H9 (cell line): Measurements from ENCODE around the gene STK11IP. TPM values are rescaled to one million over a fixed set of nuclear protein-coding genes. Genes with fewer than 3 reads are reported as not detected.

Source experiments
- DNase-seq: peaks from one replicate; pipeline ENCODE4 v3.0.0-alpha.2; 2017
- H2AFZ ChIP-seq: one replicate; pipeline ENCODE4 v1.6.1; 2013; ENCODE audit warnings: mild to moderate bottlenecking, low read length, control low read depth, moderate library complexity
- H2AK5ac ChIP-seq: 2 replicates; pipeline ENCODE4 v1.6.1; 2013; ENCODE audit warnings: low read length, control low read depth, mixed read lengths; ENCODE audit not compliant: insufficient read length
- H2BK120ac ChIP-seq: one replicate; pipeline ENCODE4 v1.6.1; 2013; ENCODE audit warnings: low read depth, mild to moderate bottlenecking, low read length, control low read depth, inconsistent platforms; ENCODE audit not compliant: poor library complexity, severe bottlenecking
- H2BK12ac ChIP-seq: 2 replicates; pipeline ENCODE4 v1.6.1; 2013; ENCODE audit warnings: low read length, control low read depth, mixed read lengths, low read depth; ENCODE audit not compliant: insufficient read length
- H2BK15ac ChIP-seq: 2 replicates; pipeline ENCODE4 v1.6.1; 2013; ENCODE audit warnings: low read depth, low read length, control low read depth
- H2BK20ac ChIP-seq: one replicate; pipeline ENCODE4 v1.6.1; 2013; ENCODE audit warnings: low read depth, mild to moderate bottlenecking, low read length, control low read depth, inconsistent platforms; ENCODE audit not compliant: poor library complexity, severe bottlenecking
- H2BK5ac ChIP-seq: 2 replicates; pipeline ENCODE4 v1.6.1; 2013; ENCODE audit warnings: low read length, control low read depth, mixed read lengths; ENCODE audit not compliant: insufficient read length
- H3K14ac ChIP-seq: 2 replicates; pipeline ENCODE4 v1.6.1; 2013; ENCODE audit warnings: low read length, control low read depth; ENCODE audit not compliant: insufficient read depth
- H3K18ac ChIP-seq: 2 replicates; pipeline ENCODE4 v1.6.1; 2013; ENCODE audit warnings: low read depth, mild to moderate bottlenecking, mixed read lengths, low read length, control low read depth; ENCODE audit not compliant: insufficient read length
- H3K23ac ChIP-seq: 2 replicates; pipeline ENCODE4 v1.6.1; 2013; ENCODE audit warnings: low read length, control low read depth, mixed read lengths, low read depth; ENCODE audit not compliant: insufficient read length
- H3K23me2 ChIP-seq: 2 replicates; pipeline ENCODE4 v1.6.1; 2013; ENCODE audit warnings: low read depth, mild to moderate bottlenecking, mixed read lengths, low read length, control low read depth; ENCODE audit not compliant: insufficient read length, poor library complexity, severe bottlenecking
- H3K27ac ChIP-seq: 2 replicates; pipeline ENCODE4 v1.5.1; 2013; ENCODE audit warnings: low read length, control low read depth, mixed read lengths, low read depth; ENCODE audit not compliant: insufficient read length
- H3K27me3 ChIP-seq: 2 replicates; pipeline ENCODE4 v1.6.1; 2013; ENCODE audit warnings: low read length, control low read depth, inconsistent platforms; ENCODE audit not compliant: insufficient read depth
- H3K4ac ChIP-seq: 2 replicates; pipeline ENCODE4 v1.6.1; 2013; ENCODE audit warnings: low read depth, mild to moderate bottlenecking, control low read depth, inconsistent platforms, low read length, moderate library complexity
- H3K4me1 ChIP-seq: 2 replicates; pipeline ENCODE4 v1.6.1; 2013; ENCODE audit warnings: low read length, control low read depth, inconsistent platforms; ENCODE audit not compliant: insufficient read depth
- H3K4me2 ChIP-seq: 2 replicates; pipeline ENCODE4 v1.6.1; 2013; ENCODE audit warnings: low read length, control low read depth, mixed read lengths; ENCODE audit not compliant: insufficient read length, insufficient read depth
- H3K56ac ChIP-seq: 2 replicates; pipeline ENCODE4 v1.6.1; 2013; ENCODE audit warnings: low read depth, mild to moderate bottlenecking, mixed read lengths, low read length, control low read depth; ENCODE audit not compliant: insufficient read length
- H3K79me1 ChIP-seq: 2 replicates; pipeline ENCODE4 v1.6.1; 2013; ENCODE audit warnings: low read depth, mild to moderate bottlenecking, moderate library complexity, low read length, control low read depth, inconsistent platforms; ENCODE audit not compliant: insufficient read depth, poor library complexity, severe bottlenecking
- H3K79me2 ChIP-seq: 2 replicates; pipeline ENCODE4 v1.6.1; 2013; ENCODE audit warnings: low read length, control low read depth, inconsistent platforms; ENCODE audit not compliant: insufficient read depth
- H3K9ac ChIP-seq: 2 replicates; pipeline ENCODE4 v1.6.1; 2013; ENCODE audit warnings: low read length, control low read depth, mixed read lengths; ENCODE audit not compliant: insufficient read length; ENCODE audit errors: extremely low read depth
- H3K9me3 ChIP-seq: one replicate; pipeline ENCODE4 v1.6.1; 2013; ENCODE audit warnings: low read depth, low read length, inconsistent platforms; ENCODE audit not compliant: control insufficient read depth
- H3T11ph ChIP-seq: one replicate; pipeline ENCODE4 v1.6.1; 2013; ENCODE audit warnings: mild to moderate bottlenecking, low read length, control low read depth, inconsistent platforms
- H4K20me1 ChIP-seq: one replicate; pipeline ENCODE4 v1.6.1; 2013; ENCODE audit not compliant: control insufficient read depth, insufficient read length, insufficient read depth
- H4K5ac ChIP-seq: 2 replicates; pipeline ENCODE4 v1.6.1; 2013; ENCODE audit warnings: low read depth, mild to moderate bottlenecking, mixed read lengths, low read length, control low read depth; ENCODE audit not compliant: insufficient read length
- H4K8ac ChIP-seq: replicated peaks from 2 replicates; pipeline ENCODE4 v1.6.1; 2013; ENCODE audit warnings: low read length, control low read depth, mixed read lengths, low read depth; ENCODE audit not compliant: insufficient read length
- H4K91ac ChIP-seq: 2 replicates; pipeline ENCODE4 v1.6.1; 2013; ENCODE audit warnings: low read depth, mild to moderate bottlenecking, moderate library complexity, mixed read lengths, low read length, control low read depth; ENCODE audit not compliant: insufficient read length
- H3K27ac Mint-ChIP-seq, 3 experiments: 2 replicates in 2 of 3; 3 replicates in 1 of 3; pipeline ENCODE4 v1.8.0; 2020 to 2021; ENCODE audit warnings: mixed read lengths in 3 of 3, mild to moderate bottlenecking in 1 of 3, moderate library complexity in 1 of 3
- H3K27me3 Mint-ChIP-seq: 2 replicates; pipeline ENCODE4 v1.8.0; 2021; ENCODE audit warnings: low read depth, mild to moderate bottlenecking, moderate library complexity, mixed read lengths
- H3K36me3 Mint-ChIP-seq, 3 experiments: 2 replicates in 2 of 3; 3 replicates in 1 of 3; pipeline ENCODE4 v1.8.0; 2020 to 2021; ENCODE audit warnings: low read depth in 3 of 3, mixed read lengths in 3 of 3; ENCODE audit not compliant: insufficient read depth in 1 of 3
- H3K4me1 Mint-ChIP-seq, 2 experiments: 2 replicates each; pipeline ENCODE4 v1.8.0; 2020; ENCODE audit warnings: mixed read lengths in 2 of 2
- H3K4me3 Mint-ChIP-seq, 2 experiments: 2 replicates in 1 of 2; 3 replicates in 1 of 2; pipeline ENCODE4 v1.8.0; 2020 to 2021; ENCODE audit warnings: mild to moderate bottlenecking in 2 of 2, mixed read lengths in 2 of 2, moderate library complexity in 1 of 2
- H3K9me3 Mint-ChIP-seq, 2 experiments: 2 replicates in 1 of 2; 3 replicates in 1 of 2; pipeline ENCODE4 v1.8.0; 2020; ENCODE audit warnings: mild to moderate bottlenecking in 2 of 2, mixed read lengths in 2 of 2, moderate library complexity in 1 of 2
- CTCF ChIP-seq: fragments of 200-600 bp; sonication (generic); conservative IDR thresholded peaks from 3 replicates; pipeline ENCODE4 v1.8.0; 2021; ENCODE audit warnings: antibody characterized with exemption, mild to moderate bottlenecking
- WGBS: extraction: QIAGEN DNeasy Blood & Tissue Kit; methylation state at CpG from one replicate; pipeline ENCODE4 v1.1.7; 2013; ENCODE audit warnings: missing lambda C conversion rate, low lambda C conversion rate, mixed read lengths; ENCODE audit not compliant: insufficient read length; ENCODE audit errors: extremely low coverage; 5-methylcytosine and 5-hydroxymethylcytosine counted together
- total RNA-seq: library from RNA; stranded (reverse); gene quantifications from 2 replicates; pipeline ENCODE4 v1.2.1, GENCODE V29; 2021

Gene STK11IP
- total RNA-seq, 1 experiment from 2014 or later, result 31.1 TPM

GRCh38 chr2:219619235-219619634 is 21.6 kb downstream of the STK11IP start:
- H2BK5ac ChIP-seq, result no peak overlapping the region
- no peak overlapping the region for H2BK20ac ChIP-seq
- DNase-seq, result no peak
- H4K91ac ChIP-seq, result no peak overlapping the region
- H3K4me1 Mint-ChIP-seq, result peaks cover 0 to 4% of the 10 kb centered on the region in 2 experiments; a peak in 3 of 4 replicates
- H2AFZ ChIP-seq, result no peak overlapping the region
- no peak overlapping the region for H3T11ph ChIP-seq
- H3K56ac ChIP-seq, result no peak overlapping the region
- no peak overlapping the region for H4K8ac ChIP-seq
- no peak overlapping the region for H3K14ac ChIP-seq
- H2BK120ac ChIP-seq, result no peak overlapping the region
- no peaks in the 10 kb centered on the region for H3K23me2 ChIP-seq
- H3K4ac ChIP-seq, result no peak overlapping the region
- H3K4me1 ChIP-seq, result no peaks in the 10 kb centered on the region
- H3K18ac ChIP-seq, result no peak overlapping the region
- no peaks in the 10 kb centered on the region for H3K79me1 ChIP-seq
- H4K5ac ChIP-seq, result no peak overlapping the region
- H3K27me3 Mint-ChIP-seq, result peaks cover 4% of the 10 kb centered on the region
- H3K4me3 Mint-ChIP-seq, result no peak overlapping the region
- H2BK12ac ChIP-seq, result no peak overlapping the region
- no peak overlapping the region for H3K9ac ChIP-seq
- no peaks in the 10 kb centered on the region for H3K27me3 ChIP-seq
- no peaks in the 10 kb centered on the region for H3K9me3 ChIP-seq
- no CpG with 5 or more reads among the region's 4 CpGs for WGBS
- H3K36me3 Mint-ChIP-seq, result peaks cover 0 to 11% (median 7%) of the 10 kb centered on the region in 3 experiments; a peak in 4 of 7 replicates
- H2BK15ac ChIP-seq, result no peak overlapping the region
- H4K20me1 ChIP-seq, result no peaks in the 10 kb centered on the region
- TF ChIP-seq CTCF, result peak; percentile 65
- H3K9me3 Mint-ChIP-seq, result no peaks in the 10 kb centered on the region
- H3K27ac Mint-ChIP-seq, result no peak overlapping the region
- H3K23ac ChIP-seq, result no peak overlapping the region
- H3K4me2 ChIP-seq, result no peak overlapping the region
- H3K27ac ChIP-seq, result no peak overlapping the region
- H2AK5ac ChIP-seq, result no peak overlapping the region
- no peaks in the 10 kb centered on the region for H3K79me2 ChIP-seq
